Stomach smooth muscle (tissue), 2 donors: ENCODE measurements around the gene CEP57L1.

Experiments used
- H3K27ac ChIP-seq: one replicate; pipeline ENCODE4 v1.7.0; 2013; ENCODE audit warnings: mild to moderate bottlenecking, low read length, inconsistent platforms
- H3K27me3 ChIP-seq, 2 donors: one replicate each; pipeline ENCODE4 v1.7.0; 2013; ENCODE audit warnings: low read length in 2 of 2; ENCODE audit not compliant: insufficient read depth in 2 of 2, control insufficient read depth in 1 of 2
- H3K36me3 ChIP-seq, 2 donors: one replicate each; pipeline ENCODE4 v1.7.0; 2013; ENCODE audit warnings: low read length in 2 of 2; ENCODE audit not compliant: control insufficient read depth in 2 of 2, insufficient read depth in 2 of 2
- H3K4me1 ChIP-seq: one replicate; pipeline ENCODE4 v1.7.0; 2013; ENCODE audit warnings: low read length; ENCODE audit not compliant: control insufficient read depth, insufficient read depth
- H3K4me3 ChIP-seq, 2 donors: one replicate each; pipeline ENCODE4 v1.7.0; 2013; ENCODE audit warnings: low read length in 2 of 2
- H3K9ac ChIP-seq, 2 donors: one replicate each; pipeline ENCODE4 v1.7.0; 2013; ENCODE audit warnings: low read length in 2 of 2, mild to moderate bottlenecking in 1 of 2
- H3K9me3 ChIP-seq, 2 donors: one replicate each; pipeline ENCODE4 v1.7.0; 2013; ENCODE audit warnings: low read length in 2 of 2; ENCODE audit not compliant: control insufficient read depth in 2 of 2
- donor health status: healthy.
- donor health status: Pancreatic carcinoma.

Gene CEP57L1

DNA sequence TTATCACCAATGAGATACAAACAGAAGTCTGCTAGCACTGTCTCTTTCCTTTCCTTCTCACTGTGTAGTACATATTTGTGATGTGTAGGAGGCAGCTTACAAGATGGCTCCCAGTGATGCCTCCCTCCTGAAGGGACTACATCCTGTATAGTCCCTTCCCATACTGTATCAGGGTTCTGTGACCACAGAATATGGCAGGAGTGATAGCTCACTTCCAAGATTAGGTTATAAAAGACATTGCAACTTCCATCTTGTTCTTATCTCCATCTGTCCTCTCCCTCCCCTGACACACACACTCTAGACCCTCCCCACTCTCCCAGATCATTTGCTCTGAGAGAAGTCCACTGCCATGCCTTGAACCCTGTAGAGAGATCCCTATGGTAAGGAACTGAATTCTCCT lies 38.6 kb upstream of the CEP57L1 start:
- H3K36me3 ChIP-seq = no peaks in the 10 kb centered on the region
- no peaks in the 10 kb centered on the region for H3K27me3 ChIP-seq
- H3K27ac ChIP-seq = no peak overlapping the region
- no peak overlapping the region for H3K9ac ChIP-seq
- H3K4me1 ChIP-seq = peaks cover 17% of the 10 kb centered on the region
- no peaks in the 10 kb centered on the region for H3K9me3 ChIP-seq
- H3K4me3 ChIP-seq = no peak overlapping the region

DNA sequence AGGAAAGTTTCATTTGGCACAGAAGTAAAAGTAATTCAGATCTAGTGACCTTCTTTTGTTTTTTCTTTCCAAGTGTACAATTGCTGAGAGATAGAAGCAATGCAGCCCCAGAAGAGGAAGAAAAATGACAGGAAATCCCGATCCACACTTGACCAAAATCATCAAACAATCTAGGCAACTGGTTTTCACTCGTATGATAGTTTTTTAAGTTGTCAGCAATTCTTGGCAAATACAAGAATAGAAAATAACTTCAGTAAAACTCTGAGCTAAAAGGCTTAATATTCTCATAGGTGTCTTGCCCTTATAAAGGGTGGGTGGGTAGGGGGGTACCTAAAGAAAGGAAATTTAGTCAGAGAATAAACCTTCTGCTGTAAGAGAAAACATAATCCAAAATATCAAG lies 36.7 kb upstream of the CEP57L1 start:
- H3K36me3 ChIP-seq = no peaks in the 10 kb centered on the region
- no peaks in the 10 kb centered on the region for H3K27me3 ChIP-seq
- H3K9me3 ChIP-seq = no peaks in the 10 kb centered on the region
- H3K4me1 ChIP-seq = peaks cover 7% of the 10 kb centered on the region
- no peak overlapping the region for H3K9ac ChIP-seq
- no peak overlapping the region for H3K27ac ChIP-seq
- no peak overlapping the region for H3K4me3 ChIP-seq

DNA sequence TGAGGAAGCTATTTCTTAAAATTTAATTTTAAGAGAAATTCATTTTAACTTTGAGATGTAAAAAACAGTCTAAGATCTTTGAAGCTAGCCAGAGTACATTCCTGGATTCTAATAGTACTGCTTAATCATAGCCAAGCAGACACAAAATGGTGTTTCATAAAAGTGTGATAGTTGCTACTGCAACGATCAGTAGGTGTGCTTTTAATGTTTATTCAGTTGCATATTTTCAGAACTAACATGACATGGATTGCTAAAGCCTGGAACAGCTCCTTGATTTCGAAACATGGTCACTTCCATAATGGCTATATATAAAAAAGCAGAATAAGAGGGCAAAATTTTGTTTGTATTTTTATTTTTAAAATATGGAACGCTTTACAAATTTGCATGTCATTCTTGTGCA lies 36.2 kb upstream of the CEP57L1 start:
- H3K4me1 ChIP-seq = peaks cover 7% of the 10 kb centered on the region
- no peak overlapping the region for H3K27ac ChIP-seq
- no peak overlapping the region for H3K9ac ChIP-seq
- no peak overlapping the region for H3K4me3 ChIP-seq
- no peaks in the 10 kb centered on the region for H3K9me3 ChIP-seq
- H3K27me3 ChIP-seq = no peaks in the 10 kb centered on the region
- no peaks in the 10 kb centered on the region for H3K36me3 ChIP-seq

DNA sequence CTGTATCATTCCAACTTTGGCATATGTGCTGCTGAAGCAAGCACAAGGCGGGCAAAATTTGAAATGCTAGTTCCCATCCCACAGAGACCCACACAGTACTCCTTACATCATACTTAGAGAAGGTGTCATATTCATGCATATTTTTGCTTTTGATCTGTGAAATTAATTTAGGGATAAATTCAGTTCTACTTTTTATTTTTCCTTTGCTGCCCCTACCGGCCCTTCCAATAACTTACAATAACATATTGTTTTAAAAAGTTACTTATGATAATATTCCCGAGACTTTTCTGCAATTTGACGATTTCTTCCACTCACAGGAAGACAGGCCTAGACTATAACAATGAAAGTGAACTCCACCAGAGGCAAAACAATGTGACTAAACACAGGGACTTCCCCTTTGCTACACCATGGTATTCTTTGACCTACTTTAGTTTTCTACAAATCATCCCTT lies 35.7 kb upstream of the CEP57L1 start:
- no peaks in the 10 kb centered on the region for H3K27me3 ChIP-seq
- H3K4me3 ChIP-seq = no peak overlapping the region
- no peaks in the 10 kb centered on the region for H3K9me3 ChIP-seq
- no peak overlapping the region for H3K9ac ChIP-seq
- peaks cover 7% of the 10 kb centered on the region for H3K4me1 ChIP-seq
- no peak overlapping the region for H3K27ac ChIP-seq
- no peaks in the 10 kb centered on the region for H3K36me3 ChIP-seq

DNA sequence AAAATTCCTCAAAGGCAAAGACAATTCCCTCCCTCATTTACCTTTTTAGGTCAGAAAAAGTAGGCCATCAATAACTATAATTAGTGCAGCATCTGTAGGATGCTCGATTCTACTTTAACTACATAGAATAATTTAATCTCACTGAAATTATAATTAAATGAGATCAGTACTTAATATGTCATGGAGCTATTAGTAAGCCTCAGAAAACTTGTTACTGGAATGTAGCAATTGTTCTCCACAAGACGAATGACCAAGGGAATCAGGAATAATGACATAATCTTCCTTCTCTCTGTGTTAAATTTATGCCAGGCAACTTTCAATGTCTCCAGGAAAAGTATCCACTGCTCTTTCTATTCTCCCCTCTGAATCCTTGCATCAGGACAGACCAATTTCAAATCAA lies 34.7 kb upstream of the CEP57L1 start:
- no peak overlapping the region for H3K4me3 ChIP-seq
- H3K9ac ChIP-seq = no peak overlapping the region
- no peak overlapping the region for H3K27ac ChIP-seq
- peaks cover 7% of the 10 kb centered on the region for H3K4me1 ChIP-seq
- no peaks in the 10 kb centered on the region for H3K36me3 ChIP-seq
- no peaks in the 10 kb centered on the region for H3K9me3 ChIP-seq
- no peaks in the 10 kb centered on the region for H3K27me3 ChIP-seq

DNA sequence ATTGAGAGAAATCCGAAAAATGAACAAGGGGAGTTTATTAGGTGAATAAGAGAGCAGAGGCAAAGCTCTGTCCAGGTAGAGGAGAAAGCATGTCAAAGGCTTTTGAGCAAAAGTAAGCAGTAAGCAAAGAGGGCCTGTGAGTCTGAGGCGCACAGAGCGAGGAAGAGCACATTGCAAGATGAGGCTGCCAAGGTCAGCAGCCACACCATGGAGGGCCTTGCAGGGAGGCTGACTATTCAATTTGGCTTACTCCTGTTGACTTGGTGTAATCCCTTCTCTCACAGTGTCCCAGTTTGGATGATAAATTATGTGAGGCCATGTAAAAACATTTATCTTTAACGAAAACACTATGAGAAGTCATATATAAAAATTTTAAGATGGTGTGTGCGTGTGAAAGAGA lies 33.1 kb upstream of the CEP57L1 start:
- Histone ChIP-seq H3K9me3 (no peaks in the 10 kb centered on the region), H3K27me3 (no peaks in the 10 kb centered on the region), H3K9ac (no peak overlapping the region), H3K4me1 (peaks cover 7% of the 10 kb centered on the region), H3K4me3 (no peak overlapping the region), H3K36me3 (no peaks in the 10 kb centered on the region), H3K27ac (no peak overlapping the region)

DNA sequence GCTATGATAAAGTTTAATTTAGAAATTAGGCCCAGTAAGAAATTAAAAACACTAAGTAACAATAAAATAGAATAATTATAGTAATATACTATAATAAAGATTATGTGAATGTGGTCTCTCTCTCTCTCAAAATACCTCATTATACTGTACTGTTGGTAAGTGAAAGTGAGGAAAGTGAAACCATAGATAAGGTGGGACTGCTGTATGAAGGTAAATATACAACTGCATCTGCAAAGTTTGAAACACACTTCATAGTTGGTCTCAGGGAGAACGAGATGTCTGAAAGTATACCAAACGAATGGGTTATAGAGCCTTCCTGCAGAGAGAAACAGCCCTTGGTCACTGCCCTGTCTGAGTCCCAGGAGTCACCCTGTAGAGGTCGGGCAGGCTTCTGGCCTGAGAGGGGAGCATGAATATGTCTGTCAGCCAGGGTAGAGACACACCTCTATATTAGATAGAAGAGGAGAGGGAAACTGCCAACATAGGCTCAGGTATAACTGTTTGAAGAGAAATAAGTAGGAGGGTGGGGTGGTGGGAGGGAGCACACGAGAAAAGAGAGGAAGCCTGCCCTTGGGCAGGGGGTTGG lies 32.4 kb upstream of the CEP57L1 start:
- Histone ChIP-seq H3K27me3 (no peaks in the 10 kb centered on the region), H3K36me3 (no peaks in the 10 kb centered on the region), H3K9ac (no peak overlapping the region), H3K4me3 (no peak overlapping the region), H3K27ac (no peak overlapping the region), H3K9me3 (no peaks in the 10 kb centered on the region), H3K4me1 (peaks cover 7% of the 10 kb centered on the region)

DNA sequence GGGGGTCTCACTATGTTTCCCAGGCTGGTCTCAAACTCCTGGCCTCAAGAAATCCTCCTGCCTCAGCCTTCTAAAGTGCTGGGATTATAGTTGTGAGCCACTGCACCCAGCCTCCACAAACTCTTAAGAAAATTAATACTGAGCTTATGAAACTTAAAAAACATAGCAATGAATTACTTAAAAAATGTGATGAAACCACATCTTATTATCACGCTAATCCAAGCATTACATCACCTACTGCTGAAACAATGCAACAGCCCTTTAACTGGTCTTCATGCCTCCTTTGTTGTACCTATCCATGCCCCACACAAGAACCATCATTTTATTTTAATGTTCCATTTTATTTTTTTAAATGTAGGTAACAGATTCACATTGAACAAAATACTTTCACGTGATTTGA lies 25.6 kb upstream of the CEP57L1 start:
- Histone ChIP-seq H3K36me3 (no peaks in the 10 kb centered on the region), H3K4me3 (no peak overlapping the region), H3K9ac (no peak overlapping the region), H3K27me3 (no peaks in the 10 kb centered on the region), H3K4me1 (peaks cover 4% of the 10 kb centered on the region), H3K9me3 (no peaks in the 10 kb centered on the region), H3K27ac (no peak overlapping the region)

DNA sequence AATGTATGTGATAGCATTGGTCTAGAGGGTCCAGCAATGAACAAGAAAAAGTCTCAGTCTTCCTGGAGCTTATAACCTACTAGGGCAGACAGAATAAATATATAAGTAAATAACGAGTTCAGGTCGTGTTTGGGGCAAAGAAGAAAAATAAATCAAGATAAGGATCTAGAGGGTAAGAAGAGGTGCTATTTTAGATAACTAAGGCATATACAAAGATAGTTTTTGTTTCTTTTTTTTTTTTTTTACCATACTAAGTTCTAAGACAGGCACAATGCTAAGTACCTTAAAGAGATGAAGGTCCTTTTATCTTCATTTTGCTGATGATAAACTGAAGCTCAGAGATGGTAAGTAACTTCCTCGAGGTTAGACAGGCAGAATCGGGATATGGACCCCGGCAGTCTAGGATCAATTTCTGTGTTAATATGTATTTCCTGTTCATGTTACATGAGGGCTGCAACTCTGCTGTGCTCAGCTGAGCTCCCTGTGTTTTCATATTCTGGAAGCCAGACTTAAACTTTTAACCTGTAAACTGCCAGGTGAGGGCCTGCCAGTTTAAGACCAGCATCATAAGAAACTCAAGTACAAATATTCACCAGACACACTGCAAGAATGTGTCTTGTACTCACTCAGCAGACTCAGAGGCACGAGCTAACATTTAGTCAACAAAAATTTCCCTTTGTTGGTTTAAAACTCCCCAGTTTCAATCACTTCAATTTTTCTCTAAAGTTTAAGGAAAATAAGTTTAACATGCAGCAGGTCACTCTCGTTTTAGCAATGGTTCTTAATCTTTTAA lies 24.0 kb upstream of the CEP57L1 start:
- Histone ChIP-seq H3K27me3 (no peaks in the 10 kb centered on the region), H3K9me3 (no peaks in the 10 kb centered on the region), H3K9ac (peak overlapping the region in 1 of 2 donors; percentile 9), H3K4me1 (peaks cover 4% of the 10 kb centered on the region), H3K36me3 (no peaks in the 10 kb centered on the region), H3K4me3 (no peak overlapping the region), H3K27ac (no peak overlapping the region)

DNA sequence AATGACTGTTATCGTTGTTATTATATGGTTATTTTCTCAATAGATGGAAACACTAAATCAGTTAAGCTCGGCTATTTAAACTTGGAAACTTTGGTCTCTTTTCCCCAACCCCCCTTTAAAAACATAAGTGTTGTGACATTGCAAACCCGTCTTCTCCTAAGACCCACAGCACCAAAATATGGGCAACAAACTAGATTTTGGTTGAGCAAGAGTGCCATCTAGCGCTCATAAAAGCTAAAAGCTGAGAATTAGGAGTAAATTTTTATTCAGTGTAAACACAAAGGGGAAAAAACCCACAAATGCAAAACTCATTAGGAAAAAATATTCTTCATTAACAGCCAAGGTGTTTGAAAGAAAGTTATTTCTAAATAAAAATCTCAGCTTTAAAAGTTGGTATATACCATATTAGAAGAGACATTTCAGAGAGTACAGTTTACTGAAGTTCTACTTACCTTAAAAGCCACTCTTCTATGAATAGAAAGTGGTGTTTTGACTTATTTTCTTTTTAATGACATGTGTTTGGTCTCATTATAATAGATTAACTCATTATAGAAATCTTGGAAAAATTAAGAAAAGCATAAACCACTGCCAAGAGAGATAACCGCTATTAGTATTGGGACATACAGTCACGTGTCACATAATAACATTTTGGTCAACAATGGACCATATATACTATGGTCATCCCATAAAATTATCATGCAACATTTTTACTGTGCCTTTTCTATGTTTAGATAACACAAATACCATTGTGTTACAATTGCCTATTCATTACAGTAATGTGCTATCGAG lies 21.8 kb upstream of the CEP57L1 start:
- no peaks in the 10 kb centered on the region for H3K9me3 ChIP-seq
- H3K4me3 ChIP-seq = no peak overlapping the region
- H3K27ac ChIP-seq = no peak overlapping the region
- no peak overlapping the region for H3K9ac ChIP-seq
- H3K4me1 ChIP-seq = peaks cover 4% of the 10 kb centered on the region
- no peaks in the 10 kb centered on the region for H3K36me3 ChIP-seq
- no peaks in the 10 kb centered on the region for H3K27me3 ChIP-seq

DNA sequence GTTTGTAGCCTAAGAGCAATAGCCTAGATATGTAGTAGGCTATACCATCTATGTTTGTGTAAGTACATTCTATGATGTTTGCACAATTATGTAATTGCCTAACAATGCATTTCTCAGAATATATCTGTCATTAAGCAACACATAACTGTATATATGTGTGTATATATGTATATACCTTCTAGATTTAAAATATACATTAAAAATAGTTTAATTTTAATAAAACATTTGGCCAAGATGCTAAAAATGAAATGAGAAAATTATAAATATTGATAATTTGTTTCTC lies 21.2 kb upstream of the CEP57L1 start:
- Histone ChIP-seq H3K27ac (no peak overlapping the region), H3K36me3 (no peaks in the 10 kb centered on the region), H3K27me3 (no peaks in the 10 kb centered on the region), H3K4me1 (peaks cover 4% of the 10 kb centered on the region), H3K9ac (no peak overlapping the region), H3K4me3 (no peak overlapping the region), H3K9me3 (no peaks in the 10 kb centered on the region)
